ENCODE results near the gene NOA1.
A peak's percentile ranks its signal among the peaks of the same experiment; 100 is the strongest.

The NOA1 gene

GRCh38 chr4:56977321-56978012 lies at the start of gene NOA1:
Gene NOA1, minus strand, starts transcription at chr4:56977606. Its CDS starts 21 bp downstream, at chr4:56977585.
- peak; percentile 95 to 97 for DNase-seq (ENCODE audit: low read depth in 2 of 2)

DNA sequence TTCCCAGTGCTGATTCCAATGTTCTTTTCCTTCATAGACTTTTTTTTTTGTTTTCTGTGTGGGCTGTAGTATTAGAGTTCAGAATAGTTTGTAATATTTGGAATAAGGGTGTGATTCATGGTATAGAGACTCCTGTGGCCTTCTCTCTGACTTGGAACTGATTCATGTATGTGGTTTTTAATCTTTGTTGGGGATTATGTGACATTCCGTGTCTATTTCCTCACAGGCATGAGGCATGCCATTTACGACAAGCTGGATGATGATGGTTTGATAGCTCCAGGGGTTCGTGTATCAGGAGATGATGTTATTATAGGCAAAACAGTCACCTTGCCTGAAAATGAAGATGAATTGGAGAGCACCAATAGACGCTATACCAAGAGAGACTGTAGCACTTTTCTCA lies 45.7 kb upstream of the NOA1 start:
- DNase-seq (ENCODE audit: low read depth in 2 of 2): no peak

- no peak for DNase-seq (ENCODE audit: low read depth in 2 of 2)
Measured at GRCh38 chr4:57020467-57021101, 43.2 kb upstream of the NOA1 start.

DNA sequence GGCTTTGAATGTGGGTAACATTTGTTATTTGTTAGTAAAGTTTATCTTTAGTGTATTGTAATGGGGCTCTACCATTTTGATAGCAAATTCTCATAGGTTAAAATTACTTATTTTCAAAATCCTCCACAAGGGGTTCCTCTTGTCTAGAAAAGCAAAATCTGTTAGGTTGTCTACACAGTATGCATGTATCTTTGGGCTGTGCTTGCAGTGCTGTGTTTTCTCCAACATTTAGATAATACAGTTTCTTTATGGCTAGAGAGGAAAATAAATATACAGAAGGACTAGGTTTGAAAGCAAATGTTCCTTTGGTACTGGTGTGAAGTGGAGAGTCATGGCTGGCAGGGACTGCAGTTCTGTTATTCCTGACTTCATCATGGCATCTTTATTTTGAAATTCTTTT lies 41.6 kb upstream of the NOA1 start:
- no peak for DNase-seq (ENCODE audit: low read depth in 2 of 2)

DNA sequence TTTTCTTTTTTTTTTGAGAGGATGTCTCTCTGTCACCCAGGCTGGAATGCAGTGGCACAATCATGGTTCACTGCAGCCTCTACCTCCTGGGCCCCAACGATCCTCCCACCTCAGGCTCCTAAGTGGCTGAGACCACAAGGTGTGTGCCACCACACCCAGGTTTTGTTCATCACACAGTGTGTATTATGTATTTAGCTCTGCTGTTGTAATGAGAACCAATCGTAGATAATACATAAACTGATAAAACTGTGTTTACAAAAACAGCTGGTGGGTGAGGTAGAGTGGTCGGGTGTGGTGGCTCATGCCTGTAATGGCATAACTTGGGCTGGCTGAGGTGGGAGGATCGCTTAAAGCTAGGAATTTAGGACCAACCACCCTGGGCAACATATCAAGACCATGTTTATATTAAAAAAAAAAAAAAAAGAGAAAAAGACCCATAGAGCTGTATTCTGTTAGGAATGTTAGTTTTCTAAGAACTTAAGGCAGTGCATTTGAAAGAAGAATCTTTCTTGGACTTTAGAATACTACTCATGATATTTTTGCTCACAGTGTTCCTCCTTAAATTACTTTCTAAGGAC lies 36.2 kb upstream of the NOA1 start:
- DNase-seq (ENCODE audit: low read depth in 2 of 2): no peak

- DNase-seq (ENCODE audit: low read depth in 2 of 2): no peak
Measured at GRCh38 chr4:56999751-57000150, 22.3 kb upstream of the NOA1 start.

- no peak for DNase-seq (ENCODE audit: low read depth in 2 of 2)
Measured at GRCh38 chr4:56995525-56995924, 18.1 kb upstream of the NOA1 start.

DNA sequence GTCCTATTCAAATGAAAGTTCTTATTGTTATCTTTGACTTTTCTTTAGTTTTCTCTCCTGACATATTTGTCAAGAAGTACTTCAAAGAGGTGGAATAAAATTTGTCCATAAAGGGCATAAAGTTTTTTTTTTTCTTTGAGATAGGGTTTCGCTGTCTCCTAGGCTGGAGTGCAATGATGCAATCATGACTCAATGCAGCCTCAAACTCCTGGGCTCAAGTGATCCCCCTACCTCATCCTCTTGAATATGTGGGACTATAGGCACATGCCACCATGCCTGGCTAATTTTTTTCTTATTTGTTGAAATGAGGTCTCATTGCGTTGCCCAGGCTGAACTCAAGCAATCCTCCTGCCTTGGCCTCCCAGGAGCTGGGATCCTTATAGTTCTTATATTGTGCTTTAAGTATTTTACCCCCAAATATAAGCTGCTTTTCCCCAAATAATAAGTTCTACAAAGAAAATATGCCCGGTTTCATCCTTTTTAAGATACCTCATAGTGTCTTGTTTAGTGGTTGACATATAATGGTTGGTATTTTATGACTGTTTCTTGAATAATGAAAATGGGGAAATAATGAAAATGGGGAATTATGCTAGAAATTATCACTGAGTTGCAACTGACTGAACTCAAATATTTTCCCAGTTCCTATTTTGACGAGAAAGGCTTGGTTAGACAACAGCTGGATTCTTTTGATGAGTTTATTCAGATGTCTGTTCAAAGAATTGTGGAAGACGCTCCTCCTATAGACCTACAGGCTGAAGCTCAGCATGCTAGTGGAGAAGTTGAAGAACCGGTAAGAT lies 12.9 kb upstream of the NOA1 start:
- DNase-seq (ENCODE audit: low read depth in 2 of 2): no peak

- no peak for DNase-seq (ENCODE audit: low read depth in 2 of 2)
Measured at GRCh38 chr4:56986952-56987351, 9.5 kb upstream of the NOA1 start.

DNA sequence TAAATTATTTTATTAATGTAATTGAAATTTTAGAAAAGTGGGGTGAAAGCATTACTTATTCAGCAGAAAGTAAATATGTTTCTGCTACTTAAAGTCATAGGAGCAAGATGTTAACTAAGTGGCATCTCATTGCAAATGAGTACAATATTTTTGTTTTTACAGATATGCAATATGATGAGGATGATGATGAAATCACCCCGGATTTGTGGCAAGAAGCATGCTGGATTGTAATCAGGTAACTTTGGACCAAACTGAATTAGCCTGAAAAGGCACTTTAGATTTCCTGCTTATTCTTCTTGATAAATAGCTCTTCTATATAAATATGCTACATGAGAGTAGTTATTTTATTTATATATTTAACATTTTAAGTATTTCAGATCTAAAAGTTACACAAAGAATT lies 8.8 kb upstream of the NOA1 start:
- no peak for DNase-seq (ENCODE audit: low read depth in 2 of 2)

GRCh38 chr4:56981795-56982201 lies 4.4 kb upstream of the NOA1 start:
- no peak for DNase-seq (ENCODE audit: low read depth in 2 of 2)

DNA sequence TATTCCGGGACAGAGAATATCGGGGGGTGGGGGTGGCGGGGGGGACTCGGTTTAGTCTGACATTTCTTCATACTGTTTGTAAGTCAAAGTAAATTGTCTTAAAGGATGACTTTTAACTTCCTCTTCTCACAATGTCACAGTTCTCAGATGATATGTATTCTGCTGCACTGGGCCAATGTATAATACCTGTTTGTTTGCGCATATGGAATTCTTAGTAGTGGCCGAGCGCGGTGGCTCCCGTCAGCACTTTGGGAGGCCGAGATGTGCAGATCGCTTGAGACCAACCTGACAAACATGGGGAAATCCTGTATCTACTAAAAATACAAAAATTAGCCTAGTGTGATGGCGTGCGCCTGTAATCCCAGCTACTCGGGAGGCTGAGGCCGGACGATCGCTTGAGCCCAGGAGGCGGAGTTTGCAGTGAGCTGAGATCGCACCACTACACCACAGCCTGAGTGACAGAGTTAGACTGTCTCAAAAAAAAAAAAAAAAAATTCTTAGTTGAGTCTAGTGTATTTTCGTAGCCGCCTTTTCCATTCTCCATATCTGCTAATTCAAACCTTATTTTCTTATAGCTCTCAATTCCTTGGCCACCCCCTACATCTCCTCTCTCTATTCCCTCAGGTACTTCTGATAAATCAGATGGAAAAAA lies 2.1 kb upstream of the NOA1 start:
- no peak for DNase-seq (ENCODE audit: low read depth in 2 of 2)

DNA sequence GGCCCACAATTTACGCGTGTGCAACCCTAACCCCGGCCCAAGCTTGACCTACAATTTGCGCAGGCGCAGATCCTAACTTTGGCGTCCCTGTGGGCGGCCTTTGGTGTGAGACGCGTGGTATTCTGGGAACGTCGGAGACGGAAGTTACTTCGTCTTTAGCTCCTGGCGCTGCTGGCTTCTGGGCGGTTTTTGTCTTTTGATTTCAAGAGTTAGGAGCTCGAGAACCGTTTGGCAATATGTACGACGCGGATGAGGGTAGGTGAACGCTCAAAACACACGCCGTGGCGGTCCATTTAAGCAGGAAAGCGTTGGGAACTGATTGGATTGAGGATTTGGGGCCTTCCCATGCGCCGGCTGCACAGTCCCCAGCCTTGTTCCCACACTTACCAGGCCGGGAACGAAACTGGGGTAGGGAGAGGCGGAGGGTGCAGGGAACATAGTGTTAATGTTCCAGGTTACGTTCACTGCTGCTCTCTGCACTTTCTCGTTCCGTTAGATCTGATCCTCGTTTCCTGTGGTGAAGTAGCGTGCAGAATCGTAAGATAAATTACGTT lies 1.4 kb upstream of the NOA1 start, which contains the start of gene POLR2B:
Gene POLR2B, plus strand, starts transcription at position 147 of the 554 bp plus-strand sequence. Its CDS starts 90 bp downstream, at position 237.
- peak; percentile 75 to 79 for DNase-seq (ENCODE audit: low read depth in 2 of 2)

GRCh38 chr4:56976837-56977320 lies 527 bp downstream of the NOA1 start:
- DNase-seq (ENCODE audit: low read depth in 2 of 2): peak in 1 of 2 donors; percentile 19

- no peak for DNase-seq (ENCODE audit: low read depth in 2 of 2)
Measured at GRCh38 chr4:56976283-56976836, 1.0 kb downstream of the NOA1 start.

DNA sequence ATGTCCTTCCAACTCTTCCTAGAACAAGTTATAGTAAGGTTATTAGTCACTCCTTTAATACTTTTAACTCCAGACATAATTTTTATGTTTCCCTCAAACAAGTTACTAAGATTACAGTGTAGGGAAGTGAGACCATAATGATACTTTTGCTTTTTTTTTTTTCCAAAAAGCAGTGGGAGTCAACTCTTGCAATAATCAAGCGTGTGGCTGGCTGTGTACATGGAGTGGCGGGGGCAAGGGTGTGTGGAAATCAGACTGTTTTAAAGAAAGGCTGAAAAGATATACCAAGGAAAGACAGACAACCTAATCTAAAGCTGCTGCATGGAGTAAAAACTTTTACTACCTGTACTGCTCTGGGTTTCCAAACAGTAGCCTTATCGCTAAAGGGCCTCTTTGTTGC lies 4.1 kb downstream of the NOA1 start:
- DNase-seq (ENCODE audit: low read depth in 2 of 2): no peak

- DNase-seq (ENCODE audit: low read depth in 2 of 2): no peak
Measured at GRCh38 chr4:56972809-56973208, 4.6 kb downstream of the NOA1 start.

- DNase-seq (ENCODE audit: low read depth in 2 of 2): no peak
Measured at GRCh38 chr4:56972389-56972788, 5.0 kb downstream of the NOA1 start.

- no peak for DNase-seq (ENCODE audit: low read depth in 2 of 2)
Measured at GRCh38 chr4:56971383-56971782, 6.0 kb downstream of the NOA1 start.

GRCh38 chr4:56961107-56961500 lies 16.3 kb downstream of the NOA1 start:
- DNase-seq (ENCODE audit: low read depth in 2 of 2): no peak

- DNase-seq (ENCODE audit: low read depth in 2 of 2): no peak
Measured at GRCh38 chr4:56959100-56959499, 18.3 kb downstream of the NOA1 start.

Measured in stimulated activated CD8-positive, alpha-beta memory T cell treated with anti-CD3 and anti-CD28 coated beads, Interleukin-15, amount 100 ng/mL, for 4 hours (primary cell).